ENCODE measurements around the gene C2orf72. TPM values are rescaled to one million over a fixed set of nuclear protein-coding genes. Genes with fewer than 3 reads are reported as not detected.
"Not testable (repeated sequence)": the region's sequence is repeated elsewhere in the genome, so short reads cannot be mapped to it uniquely, and the experiment has no call there.

The C2orf72 gene
- total and polyA plus RNA-seq, 7 experiments from 2014 or later: 0.60 TPM; not detected in 6

GRCh38 chr2:231059756-231060155 lies 22.4 kb downstream of the C2orf72 start:
- H3K4me3 Mint-ChIP-seq: peak overlapping the region in 7 of 10 donors; percentile 4 to 99 (median 28)
- peak overlapping the region in 1 of 9 donors; percentile 30 for H3K27ac Mint-ChIP-seq
- H3K27me3 Mint-ChIP-seq: no peaks in the 10 kb centered on the region
- H3K27ac ChIP-seq (ENCODE audit: low read depth, low read length): no peak overlapping the region
- peaks cover 27 to 50% (median 34%) of the 10 kb centered on the region in 7 donors for H3K4me1 Mint-ChIP-seq
- intact Hi-C loops (cut with micrococcal nuclease): loop anchor here (5.0 to 10.0 kb wide), 8 partner anchors 155 to 1495 kb away; partner anchors contain the start of genes FBXO36 (in 2 of the 2), TRIP12 (in 2 of the 2), DIS3L2 (in 1 of the 2) and EIF4E2 (in 1 of the 2)
- peaks cover 0 to 24% (median 9%) of the 10 kb centered on the region in 5 donors for H3K36me3 Mint-ChIP-seq
- ATAC-seq (no peak), DNase-seq (no peak)
- ChIA-PET CTCF (interaction anchor here (0.6 kb wide), 1 partner anchor 265 kb away, joined by 4 read pairs; no protein-coding TSS in a partner anchor), POLR2A (no interaction called here)
- no peak overlapping the region for H3K4me3 ChIP-seq (ENCODE audit: low read length)
- H3K27me3 ChIP-seq (ENCODE audit: control insufficient read depth in 2 of 2, insufficient read depth in 2 of 2, low read length in 2 of 2): no peaks in the 10 kb centered on the region
- peaks cover 0 to 35% (median 5%) of the 10 kb centered on the region in 3 experiments for H3K36me3 ChIP-seq (ENCODE audit: control insufficient read depth in 2 of 3, insufficient read depth in 3 of 3, low read length in 3 of 3)
- peaks cover 15 to 23% of the 10 kb centered on the region in 2 donors for H3K4me1 ChIP-seq (ENCODE audit: control insufficient read depth in 2 of 2, insufficient read depth in 2 of 2, low read length in 2 of 2)
- no peaks in the 10 kb centered on the region for H3K9me3 ChIP-seq (ENCODE audit: control insufficient read depth in 2 of 3, low read length in 3 of 3)
- peaks cover 0 to 2% (median 0%) of the 10 kb centered on the region in 11 donors for H3K9me3 Mint-ChIP-seq

GRCh38 chr2:231062776-231063175 lies 25.5 kb downstream of the C2orf72 start:
- ATAC-seq: no peak
- no peak overlapping the region for H3K27ac Mint-ChIP-seq
- H3K36me3 Mint-ChIP-seq: peaks cover 5 to 46% (median 18%) of the 10 kb centered on the region in 5 donors
- Histone ChIP-seq H3K27ac (ENCODE audit: low read depth, low read length) (no peak overlapping the region), H3K4me3 (ENCODE audit: low read length) (no peak overlapping the region), H3K9me3 (ENCODE audit: control insufficient read depth in 2 of 3, low read length in 3 of 3) (no peaks in the 10 kb centered on the region), H3K4me1 (ENCODE audit: control insufficient read depth in 2 of 2, insufficient read depth in 2 of 2, low read length in 2 of 2) (peaks cover 9 to 16% of the 10 kb centered on the region in 2 donors), H3K36me3 (ENCODE audit: control insufficient read depth in 2 of 3, insufficient read depth in 3 of 3, low read length in 3 of 3) (peaks cover 5 to 49% (median 5%) of the 10 kb centered on the region in 3 experiments), H3K27me3 (ENCODE audit: control insufficient read depth in 2 of 2, insufficient read depth in 2 of 2, low read length in 2 of 2) (no peaks in the 10 kb centered on the region)
- DNase-seq: no peak
- no peak overlapping the region for H3K4me3 Mint-ChIP-seq
- intact Hi-C loops (cut with micrococcal nuclease): no loop called here
- peaks cover 24 to 38% (median 27%) of the 10 kb centered on the region in 7 donors for H3K4me1 Mint-ChIP-seq
- no peaks in the 10 kb centered on the region for H3K27me3 Mint-ChIP-seq
- no peaks in the 10 kb centered on the region for H3K9me3 Mint-ChIP-seq
- CTCF ChIA-PET: interaction anchor here (2.5 kb wide), 1 partner anchor 10 kb away, joined by 7 read pairs; no protein-coding TSS in a partner anchor
- POLR2A ChIA-PET: interaction anchor here (1.1 kb wide), 1 partner anchor 73 kb away, joined by 3 read pairs; no protein-coding TSS in a partner anchor

GRCh38 chr2:231063347-231063746 lies 26.0 kb downstream of the C2orf72 start:
- H3K9me3 ChIP-seq (ENCODE audit: control insufficient read depth in 2 of 3, low read length in 3 of 3): no peaks in the 10 kb centered on the region
- ChIA-PET POLR2A (interaction anchor here (1.1 kb wide), 1 partner anchor 74 kb away, joined by 3 read pairs; no protein-coding TSS in a partner anchor), CTCF (interaction anchor here (2.5 kb wide), 1 partner anchor 10 kb away, joined by 7 read pairs; no protein-coding TSS in a partner anchor)
- no peak overlapping the region for H3K4me3 ChIP-seq (ENCODE audit: low read length)
- no peaks in the 10 kb centered on the region for H3K27me3 Mint-ChIP-seq
- no peak for DNase-seq
- H3K27ac ChIP-seq (ENCODE audit: low read depth, low read length): no peak overlapping the region
- intact Hi-C loops (cut with micrococcal nuclease): no loop called here
- ATAC-seq: no peak
- H3K4me3 Mint-ChIP-seq: no peak overlapping the region
- H3K4me1 Mint-ChIP-seq: peaks cover 21 to 32% (median 22%) of the 10 kb centered on the region in 7 donors
- peaks cover 8 to 52% (median 24%) of the 10 kb centered on the region in 5 donors for H3K36me3 Mint-ChIP-seq
- peaks cover 3 to 11% of the 10 kb centered on the region in 2 donors for H3K4me1 ChIP-seq (ENCODE audit: control insufficient read depth in 2 of 2, insufficient read depth in 2 of 2, low read length in 2 of 2)
- no peaks in the 10 kb centered on the region for H3K9me3 Mint-ChIP-seq
- H3K36me3 ChIP-seq (ENCODE audit: control insufficient read depth in 2 of 3, insufficient read depth in 3 of 3, low read length in 3 of 3): peaks cover 5 to 55% (median 5%) of the 10 kb centered on the region in 3 experiments
- no peak overlapping the region for H3K27ac Mint-ChIP-seq
- H3K27me3 ChIP-seq (ENCODE audit: control insufficient read depth in 2 of 2, insufficient read depth in 2 of 2, low read length in 2 of 2): no peaks in the 10 kb centered on the region

GRCh38 chr2:231065966-231066365 lies 28.6 kb downstream of the C2orf72 start:
- CTCF ChIA-PET: no interaction called here
- no peak overlapping the region for H3K4me3 ChIP-seq (ENCODE audit: low read length)
- no peaks in the 10 kb centered on the region for H3K9me3 ChIP-seq (ENCODE audit: control insufficient read depth in 2 of 3, low read length in 3 of 3)
- peaks cover 12 to 57% (median 30%) of the 10 kb centered on the region in 5 donors for H3K36me3 Mint-ChIP-seq
- POLR2A ChIA-PET: no interaction called here
- H3K4me1 Mint-ChIP-seq: peaks cover 0 to 11% (median 4%) of the 10 kb centered on the region in 7 donors
- H3K36me3 ChIP-seq (ENCODE audit: control insufficient read depth in 2 of 3, insufficient read depth in 3 of 3, low read length in 3 of 3): peaks cover 8 to 62% (median 8%) of the 10 kb centered on the region in 3 experiments
- H3K27me3 Mint-ChIP-seq: no peaks in the 10 kb centered on the region
- intact Hi-C loops (cut with micrococcal nuclease): no loop called here
- H3K4me3 Mint-ChIP-seq: no peak overlapping the region
- no peaks in the 10 kb centered on the region for H3K4me1 ChIP-seq (ENCODE audit: control insufficient read depth in 2 of 2, insufficient read depth in 2 of 2, low read length in 2 of 2)
- no peak overlapping the region for H3K27ac Mint-ChIP-seq
- ATAC-seq: no peak
- no peak for DNase-seq
- H3K9me3 Mint-ChIP-seq: no peaks in the 10 kb centered on the region
- no peaks in the 10 kb centered on the region for H3K27me3 ChIP-seq (ENCODE audit: control insufficient read depth in 2 of 2, insufficient read depth in 2 of 2, low read length in 2 of 2)
- H3K27ac ChIP-seq (ENCODE audit: low read depth, low read length): no peak overlapping the region

- intact Hi-C loops (cut with micrococcal nuclease); H3K9me3 ChIP-seq (ENCODE audit: control insufficient read depth in 2 of 3, low read length in 3 of 3); H3K9me3 Mint-ChIP-seq; H3K4me3 ChIP-seq (ENCODE audit: low read length); H3K4me1 ChIP-seq (ENCODE audit: control insufficient read depth in 2 of 2, insufficient read depth in 2 of 2, low read length in 2 of 2); H3K27ac ChIP-seq (ENCODE audit: low read depth, low read length); ATAC-seq; H3K27me3 Mint-ChIP-seq; H3K4me3 Mint-ChIP-seq; H3K27ac Mint-ChIP-seq; H3K4me1 Mint-ChIP-seq; H3K27me3 ChIP-seq (ENCODE audit: control insufficient read depth in 2 of 2, insufficient read depth in 2 of 2, low read length in 2 of 2); DNase-seq: not testable (repeated sequence)
- peaks cover 8 to 56% (median 14%) of the 10 kb centered on the region in 3 experiments for H3K36me3 ChIP-seq (ENCODE audit: control insufficient read depth in 2 of 3, insufficient read depth in 3 of 3, low read length in 3 of 3)
- H3K36me3 Mint-ChIP-seq: peaks cover 12 to 58% (median 34%) of the 10 kb centered on the region in 5 donors
- ChIA-PET CTCF (interaction anchor here (1.4 kb wide), 1 partner anchor 15 kb away, joined by 5 read pairs; no protein-coding TSS in a partner anchor), POLR2A (interaction anchor here (0.6 kb wide), 1 partner anchor 35 kb away, joined by 3 read pairs; no protein-coding TSS in a partner anchor)
Observed at GRCh38 chr2:231067531-231067930, 30.2 kb downstream of the C2orf72 start.

GRCh38 chr2:231068525-231069222 lies 31.4 kb downstream of the C2orf72 start:
- peaks cover 9 to 51% (median 14%) of the 10 kb centered on the region in 3 experiments for H3K36me3 ChIP-seq (ENCODE audit: control insufficient read depth in 2 of 3, insufficient read depth in 3 of 3, low read length in 3 of 3)
- H3K4me3 ChIP-seq (ENCODE audit: low read length): no peak overlapping the region
- Mint-ChIP-seq H3K4me3 (no peak overlapping the region), H3K4me1 (peaks cover 0 to 10% (median 0%) of the 10 kb centered on the region in 7 donors), H3K27ac (no peak overlapping the region), H3K36me3 (peaks cover 12 to 52% (median 23%) of the 10 kb centered on the region in 5 donors), H3K27me3 (no peaks in the 10 kb centered on the region), H3K9me3 (no peaks in the 10 kb centered on the region)
- POLR2A ChIA-PET: no interaction called here
- DNase-seq (no peak), ATAC-seq (peak; percentile 74)
- H3K4me1 ChIP-seq (ENCODE audit: control insufficient read depth in 2 of 2, insufficient read depth in 2 of 2, low read length in 2 of 2): no peaks in the 10 kb centered on the region
- no peak overlapping the region for H3K27ac ChIP-seq (ENCODE audit: low read depth, low read length)
- CTCF ChIA-PET: interaction anchor here (1.0 to 1.4 kb wide), 3 partner anchors 10 to 244 kb away, joined by 3 to 5 read pairs (median 4); no protein-coding TSS in a partner anchor
- no peaks in the 10 kb centered on the region for H3K9me3 ChIP-seq (ENCODE audit: control insufficient read depth in 2 of 3, low read length in 3 of 3)
- intact Hi-C loops (cut with micrococcal nuclease): no loop called here
- H3K27me3 ChIP-seq (ENCODE audit: control insufficient read depth in 2 of 2, insufficient read depth in 2 of 2, low read length in 2 of 2): no peaks in the 10 kb centered on the region
